Measurements from ENCODE around the gene PDCL3. TPM values are rescaled to one million over a fixed set of nuclear protein-coding genes. Genes with fewer than 3 reads are reported as not detected.

The PDCL3 gene
- total RNA-seq, 1 experiment from 2014 or later, result 22.1 TPM

GRCh38 chr2:100535855-100536254, 26.9 kb upstream of the PDCL3 start (continued):
- TF ChIP-seq MLX (CRISPR knock-in tag; IDR thresholded peaks at IDR 0.05) (no peak), RORB (CRISPR knock-in tag; IDR thresholded peaks at IDR 0.05) (no peak), GRHL2 (CRISPR knock-in tag; IDR thresholded peaks at IDR 0.05; ENCODE audit: insufficient replicate concordance, severe bottlenecking) (no peak), RELA (CRISPR knock-in tag; IDR thresholded peaks at IDR 0.05; ENCODE audit: borderline replicate concordance) (no peak), ZNF281 (CRISPR knock-in tag; IDR thresholded peaks at IDR 0.05) (no peak), SOX15 (CRISPR knock-in tag; IDR thresholded peaks at IDR 0.05) (no peak), E2F5 (CRISPR knock-in tag; IDR thresholded peaks at IDR 0.05) (no peak), E2F4 (CRISPR knock-in tag; IDR thresholded peaks at IDR 0.05; ENCODE audit: borderline replicate concordance, low read depth) (no peak)

- H3K27ac Mint-ChIP-seq, result no peak overlapping the region
- 0 out of 2 replicates have a peak, but pooled peaks cover 3% of the 10 kb centered on the region for H3K36me3 Mint-ChIP-seq
- H3K4me3 Mint-ChIP-seq, result no peak overlapping the region
- ATAC-seq, result peak; percentile 91
- peaks cover 17% of the 10 kb centered on the region for H3K4me1 Mint-ChIP-seq
- ChIA-PET CTCF (interaction anchor here (1.2 kb wide), 1 partner anchor 275 kb away, joined by 3 read pairs; no protein-coding TSS in a partner anchor), POLR2A (no interaction called here)
- H3K9me3 Mint-ChIP-seq, result peaks cover 21% of the 10 kb centered on the region
- peaks cover 8% of the 10 kb centered on the region; the same call in 1 of the 2 replicates for H3K27me3 Mint-ChIP-seq (ENCODE audit: low read depth)
- TF ChIP-seq TEAD1 (CRISPR knock-in tag; IDR thresholded peaks at IDR 0.05) (0 out of 2 replicates have a peak, but pooled peaks have one; percentile 35), ZNF121 (CRISPR knock-in tag; IDR thresholded peaks at IDR 0.05) (0 out of 2 replicates have a peak, but pooled peaks have one; percentile 5), ZBTB21 (CRISPR knock-in tag; IDR thresholded peaks at IDR 0.05; ENCODE audit: borderline replicate concordance) (no peak), FOXK1 (CRISPR knock-in tag; IDR thresholded peaks at IDR 0.05) (peak; percentile 46; the same call in 1 of the 2 replicates), MAX (CRISPR knock-in tag; IDR thresholded peaks at IDR 0.05) (peak; percentile 66; the same call in 1 of the 2 replicates), NFYB (CRISPR knock-in tag; conservative IDR thresholded peaks at IDR 0.05; ENCODE audit: low read depth) (no peak)
- DNase-seq (ENCODE audit: low spot score), result peak; percentile 29
Measured at GRCh38 chr2:100537918-100538317, 24.9 kb upstream of the PDCL3 start.

- CTCF ChIA-PET, result interaction anchor here (1.2 kb wide), 1 partner anchor 277 kb away, joined by 3 read pairs; no protein-coding TSS in a partner anchor
- TF ChIP-seq MAX (CRISPR knock-in tag; IDR thresholded peaks at IDR 0.05) (no peak), CREB1 (CRISPR knock-in tag; IDR thresholded peaks at IDR 0.05) (no peak), ATF6 (CRISPR knock-in tag; IDR thresholded peaks at IDR 0.05) (no peak), HMGXB4 (CRISPR knock-in tag; IDR thresholded peaks at IDR 0.05) (no peak), TEAD1 (CRISPR knock-in tag; IDR thresholded peaks at IDR 0.05) (no peak), CDX4 (CRISPR knock-in tag; IDR thresholded peaks at IDR 0.05; ENCODE audit: borderline replicate concordance) (no peak), ZNF138 (CRISPR knock-in tag; conservative IDR thresholded peaks at IDR 0.05) (no peak), ZBTB21 (CRISPR knock-in tag; IDR thresholded peaks at IDR 0.05; ENCODE audit: borderline replicate concordance) (no peak), SP1 (CRISPR knock-in tag; conservative IDR thresholded peaks at IDR 0.05) (no peak), NFATC4 (CRISPR knock-in tag; IDR thresholded peaks at IDR 0.05) (no peak)
Measured at GRCh38 chr2:100539221-100539620, 23.6 kb upstream of the PDCL3 start.

More at GRCh38 chr2:100539221-100539620, 23.6 kb upstream of the PDCL3 start:
- H3K27ac Mint-ChIP-seq, result no peak overlapping the region
- H3K4me3 Mint-ChIP-seq, result no peak overlapping the region
- peaks cover 8% of the 10 kb centered on the region; the same call in 1 of the 2 replicates for H3K27me3 Mint-ChIP-seq (ENCODE audit: low read depth)
- peaks cover 26% of the 10 kb centered on the region for H3K9me3 Mint-ChIP-seq
- POLR2A ChIA-PET, result no interaction called here
- H3K36me3 Mint-ChIP-seq, result peaks cover 14% of the 10 kb centered on the region
- ATAC-seq (no peak), DNase-seq (ENCODE audit: low spot score) (no peak)
- H3K4me1 Mint-ChIP-seq, result peaks cover 17% of the 10 kb centered on the region
